C4-2B (cell line): ENCODE data around the gene SLC6A8.
"Not testable (repeated sequence)": the region's sequence is repeated elsewhere in the genome, so short reads cannot be mapped to it uniquely, and the experiment has no call there.

Experiments used
- CTCF ChIP-seq: fragments of 450-650 bp; conservative IDR thresholded peaks from 2 replicates; pipeline ENCODE4 v1.5.1; 2017; ENCODE audit warnings: mild to moderate bottlenecking
- ZFX ChIP-seq: fragments of 450-650 bp; IDR thresholded peaks from 2 replicates; pipeline ENCODE4 v1.6.1; 2017

- TF ChIP-seq CTCF, ZFX: not testable (repeated sequence)
Observed at GRCh38 chrX:153699210-153699783, 11.6 kb downstream of the SLC6A8 start.
